OCI-LY7 (cell line): ENCODE data around the gene RARS1. TPM values are rescaled to one million over a fixed set of nuclear protein-coding genes. Genes with fewer than 3 reads are reported as not detected.

Experiments
- BruUV-seq: library from RNA; stranded (reverse); fragments of 400-500 nt; replicated peaks from 2 replicates; lab custom pipeline; 2021; lab: Mats Ljungman, UMichigan
- CTCF ChIA-PET: fragments of 300-600 bp; sonication (Branson Sonifier 250); formaldehyde crosslinking; loops from one replicate; lab custom pipeline; 2022; ENCODE audit warnings: antibody characterized with exemption; ENCODE audit not compliant: unreplicated experiment; lab: Charles Lee
- POLR2A ChIA-PET: fragments of 300-600 bp; sonication (Branson Sonifier 250); formaldehyde crosslinking; loops from one replicate; lab custom pipeline; 2022; ENCODE audit warnings: antibody characterized with exemption; lab: Charles Lee
- DNase-seq: peaks from one replicate; pipeline ENCODE4 v3.0.0-alpha.2; 2015; ENCODE audit warnings: low spot score
- H2AFZ ChIP-seq: fragments of 200-600 bp; sonication (generic), shearing (Covaris generic); 2 replicates; pipeline ENCODE4 v1.6.1; 2014; ENCODE audit warnings: mild to moderate bottlenecking, antibody characterized with exemption, low read length, moderate library complexity
- H3K27ac ChIP-seq: fragments of 200-600 bp; sonication (generic); 2 replicates; pipeline ENCODE4 v1.5.1; 2014; ENCODE audit warnings: mixed run types, low read depth, mild to moderate bottlenecking, moderate library complexity, low read length, inconsistent platforms; ENCODE audit not compliant: poor library complexity, severe bottlenecking
- H3K36me3 ChIP-seq: fragments of 200-600 bp; sonication (generic); 2 replicates; pipeline ENCODE4 v1.6.1; 2014; ENCODE audit warnings: mild to moderate bottlenecking, antibody characterized with exemption, low read length, moderate library complexity, mixed read lengths; ENCODE audit not compliant: insufficient read depth
- H3K4me1 ChIP-seq: fragments of 200-600 bp; sonication (generic); 2 replicates; pipeline ENCODE4 v1.5.1; 2014; ENCODE audit warnings: mild to moderate bottlenecking, low read length; ENCODE audit not compliant: insufficient read depth, poor library complexity, severe bottlenecking
- H3K4me2 ChIP-seq: fragments of 200-600 bp; sonication (generic); 2 replicates; pipeline ENCODE4 v1.6.1; 2014; ENCODE audit warnings: mild to moderate bottlenecking, low read length
- H3K4me3 ChIP-seq: fragments of 200-600 bp; sonication (generic); 2 replicates; pipeline ENCODE4 v1.5.1; 2014; ENCODE audit warnings: mild to moderate bottlenecking, low read depth, low read length; ENCODE audit not compliant: poor library complexity, severe bottlenecking
- H3K79me2 ChIP-seq: fragments of 200-600 bp; sonication (generic); 2 replicates; pipeline ENCODE4 v1.6.1; 2016; ENCODE audit warnings: low read depth, mild to moderate bottlenecking, low read length, moderate library complexity, mixed read lengths; ENCODE audit not compliant: insufficient read depth
- H3K9me2 ChIP-seq: fragments of 200-600 bp; sonication (generic); 2 replicates; pipeline ENCODE4 v1.6.1; 2016; ENCODE audit warnings: mild to moderate bottlenecking, low read length, mixed read lengths; ENCODE audit not compliant: insufficient read depth
- H3K9me3 ChIP-seq: fragments of 200-600 bp; sonication (generic); 2 replicates; pipeline ENCODE4 v1.6.1; 2014; ENCODE audit warnings: mild to moderate bottlenecking, mixed run types, low read length, mixed read lengths
- H4K20me1 ChIP-seq: fragments of 200-600 bp; sonication (generic); 2 replicates; pipeline ENCODE4 v1.6.1; 2014; ENCODE audit warnings: mild to moderate bottlenecking, antibody characterized with exemption, low read length, moderate library complexity, mixed read lengths; ENCODE audit not compliant: insufficient read depth
- CTCF ChIP-seq: fragments of 200-600 bp; sonication (generic); conservative IDR thresholded peaks from 2 replicates; pipeline ENCODE4 v1.5.1; 2014; ENCODE audit warnings: mild to moderate bottlenecking, antibody characterized with exemption, low read length, moderate library complexity, mixed read lengths
- EZH2phosphoT487 ChIP-seq: fragments of 200-600 bp; sonication (generic); IDR thresholded peaks from 2 replicates; pipeline ENCODE4 v1.6.1; 2018; ENCODE audit warnings: low read depth, borderline replicate concordance, mild to moderate bottlenecking, mixed run types, antibody characterized with exemption, low read length, moderate library complexity, mixed read lengths
- intact Hi-C: fragments of 100-400 bp; cut with micrococcal nuclease; formaldehyde crosslinking; loops from one replicate; pipeline ENCODE4 v1.10.0; 2022; ENCODE audit not compliant: unreplicated experiment
- total RNA-seq, 2 experiments: library from RNA; depleted of rRNA in 1 of 2; stranded (reverse); fragments of >200 nt in 1 of 2; shearing (Covaris generic) in 1 of 2; gene quantifications; 2 replicates each; pipeline ENCODE4 v1.2.3, GENCODE V29; 2014 to 2022

Gene RARS1
- total RNA-seq, 2 experiments from 2014 or later, result 54.4 to 88.4 TPM

GRCh38 chr5:168528521-168529373 is 42.5 kb downstream of the RARS1 start, which contains the start of gene FBLL1:
FBLL1 (plus strand) TSS chr5:168529305; CDS start chr5:168529505, 200 bp downstream.
- no peaks in the 10 kb centered on the region for H3K36me3 ChIP-seq
- H3K9me2 ChIP-seq, result no peaks in the 10 kb centered on the region
- DNase-seq, result no peak
- BruUV-seq, result no TSS peak
- no peak within 1 kb of the TSS for H3K4me3 ChIP-seq
- POLR2A ChIA-PET, result no interaction called here
- H4K20me1 ChIP-seq, result no peaks in the 10 kb centered on the region
- no peaks in the 10 kb centered on the region for H3K4me1 ChIP-seq
- H3K27ac ChIP-seq, result no peak within 1 kb of the TSS
- no peaks in the 10 kb centered on the region for H3K79me2 ChIP-seq
- intact Hi-C loops, result no loop called here
- no peak within 1 kb of the TSS for H2AFZ ChIP-seq
- no peaks in the 10 kb centered on the region for H3K9me3 ChIP-seq
- TF ChIP-seq EZH2phosphoT487 (no peak), CTCF (no peak)
- CTCF ChIA-PET, result no interaction called here
- no peak within 1 kb of the TSS for H3K4me2 ChIP-seq

GRCh38 chr5:168529374-168530234 is 43.3 kb downstream of the RARS1 start:
- Histone ChIP-seq H3K4me2 (no peak overlapping the region), H3K4me1 (no peaks in the 10 kb centered on the region), H3K9me3 (no peaks in the 10 kb centered on the region), H4K20me1 (no peaks in the 10 kb centered on the region), H3K9me2 (no peaks in the 10 kb centered on the region), H2AFZ (no peak overlapping the region), H3K36me3 (no peaks in the 10 kb centered on the region), H3K4me3 (no peak overlapping the region), H3K27ac (no peak overlapping the region), H3K79me2 (no peaks in the 10 kb centered on the region)
- BruUV-seq, result no TSS peak
- intact Hi-C loops, result no loop called here
- POLR2A ChIA-PET, result no interaction called here
- CTCF ChIA-PET, result no interaction called here
- TF ChIP-seq CTCF (no peak), EZH2phosphoT487 (no peak)
- DNase-seq, result no peak
